Measurements from ENCODE around the gene TNKS1BP1.

Gene TNKS1BP1

GRCh38 chr11:57320719-57321387 lies 3.9 kb downstream of the TNKS1BP1 start:
- no peak for DNase-seq (ENCODE audit: low spot score)
- no peak for TF ChIP-seq CTCF (IDR thresholded peaks at IDR 0.05; ENCODE audit: extremely low read depth, missing control alignments)

- no peak for TF ChIP-seq CTCF (IDR thresholded peaks at IDR 0.05; ENCODE audit: extremely low read depth, missing control alignments)
- DNase-seq (ENCODE audit: low spot score), result no peak
Measured at GRCh38 chr11:57320067-57320718, 4.6 kb downstream of the TNKS1BP1 start.

GRCh38 chr11:57318178-57318577 lies 6.6 kb downstream of the TNKS1BP1 start:
- no peak for TF ChIP-seq CTCF (IDR thresholded peaks at IDR 0.05; ENCODE audit: extremely low read depth, missing control alignments)
- DNase-seq (ENCODE audit: low spot score), result no peak

GRCh38 chr11:57316017-57316416 lies 8.7 kb downstream of the TNKS1BP1 start:
- DNase-seq (ENCODE audit: low spot score), result no peak
- TF ChIP-seq CTCF (IDR thresholded peaks at IDR 0.05; ENCODE audit: extremely low read depth, missing control alignments), result no peak

GRCh38 chr11:57315491-57315890 lies 9.3 kb downstream of the TNKS1BP1 start:
- TF ChIP-seq CTCF (IDR thresholded peaks at IDR 0.05; ENCODE audit: extremely low read depth, missing control alignments), result no peak
- DNase-seq (ENCODE audit: low spot score), result no peak

GRCh38 chr11:57314221-57314973 lies 10.4 kb downstream of the TNKS1BP1 start:
- no peak for TF ChIP-seq CTCF (IDR thresholded peaks at IDR 0.05; ENCODE audit: extremely low read depth, missing control alignments)
- DNase-seq (ENCODE audit: low spot score), result no peak

- DNase-seq (ENCODE audit: low spot score), result no peak
- TF ChIP-seq CTCF (IDR thresholded peaks at IDR 0.05; ENCODE audit: extremely low read depth, missing control alignments), result no peak
Measured at GRCh38 chr11:57313788-57314135, 11.0 kb downstream of the TNKS1BP1 start.

Data from GM20000 (cell line).